Measurements from ENCODE around the gene ERVFRD-1. TPM values are rescaled to one million over a fixed set of nuclear protein-coding genes. Genes with fewer than 3 reads are reported as not detected.
A peak's percentile ranks its signal among the peaks of the same experiment; 100 is the strongest.

ERVFRD-1 gene, protein sequence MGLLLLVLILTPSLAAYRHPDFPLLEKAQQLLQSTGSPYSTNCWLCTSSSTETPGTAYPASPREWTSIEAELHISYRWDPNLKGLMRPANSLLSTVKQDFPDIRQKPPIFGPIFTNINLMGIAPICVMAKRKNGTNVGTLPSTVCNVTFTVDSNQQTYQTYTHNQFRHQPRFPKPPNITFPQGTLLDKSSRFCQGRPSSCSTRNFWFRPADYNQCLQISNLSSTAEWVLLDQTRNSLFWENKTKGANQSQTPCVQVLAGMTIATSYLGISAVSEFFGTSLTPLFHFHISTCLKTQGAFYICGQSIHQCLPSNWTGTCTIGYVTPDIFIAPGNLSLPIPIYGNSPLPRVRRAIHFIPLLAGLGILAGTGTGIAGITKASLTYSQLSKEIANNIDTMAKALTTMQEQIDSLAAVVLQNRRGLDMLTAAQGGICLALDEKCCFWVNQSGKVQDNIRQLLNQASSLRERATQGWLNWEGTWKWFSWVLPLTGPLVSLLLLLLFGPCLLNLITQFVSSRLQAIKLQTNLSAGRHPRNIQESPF
- total RNA-seq, result not detected

- DNase-seq, result no peak
Measured at GRCh38 chr6:11110921-11111768, at the start of gene ERVFRD-1. Gene ERVFRD-1, minus strand, starts transcription at chr6:11111725. Its CDS starts 6,415 bp downstream, at chr6:11105310.

DNA sequence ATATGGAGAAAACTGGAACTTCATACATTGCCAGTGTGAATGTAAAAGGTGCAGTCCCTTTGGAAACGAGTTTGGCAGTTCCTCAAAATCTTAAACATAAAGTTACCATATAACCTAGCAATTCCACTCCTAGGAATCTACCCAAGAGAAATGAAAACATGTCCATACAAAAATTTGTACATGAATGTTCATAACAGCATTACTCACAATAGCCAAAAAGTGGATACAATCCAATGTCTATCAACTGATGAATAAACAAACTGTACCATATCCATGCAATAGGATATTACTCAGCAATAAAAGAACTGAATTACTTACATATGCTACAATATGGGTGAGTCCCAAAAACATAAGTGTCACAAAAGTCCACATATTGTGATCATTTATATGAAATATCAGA, 48.7 kb upstream of the ERVFRD-1 start:
- DNase-seq, result no peak

DNA sequence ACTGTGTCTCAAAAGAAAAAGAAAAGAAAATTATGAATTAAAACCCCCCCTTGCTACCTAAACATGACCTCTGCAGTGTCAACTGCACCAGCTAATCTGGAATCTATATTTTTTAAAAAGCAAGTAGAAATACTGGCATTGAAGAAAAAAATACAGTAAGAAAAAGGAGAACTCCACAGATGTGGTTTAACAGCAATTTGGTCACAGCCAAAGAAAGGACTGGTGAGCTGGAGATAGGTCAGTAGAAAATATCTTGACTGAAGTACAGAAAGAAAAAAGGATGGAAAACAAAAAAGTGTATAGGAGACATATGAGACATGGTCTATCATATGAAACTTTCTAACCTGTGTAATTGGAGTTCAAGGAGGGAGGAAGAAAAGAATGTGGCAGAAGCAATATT, 44.1 kb upstream of the ERVFRD-1 start:
- DNase-seq, result no peak

DNA sequence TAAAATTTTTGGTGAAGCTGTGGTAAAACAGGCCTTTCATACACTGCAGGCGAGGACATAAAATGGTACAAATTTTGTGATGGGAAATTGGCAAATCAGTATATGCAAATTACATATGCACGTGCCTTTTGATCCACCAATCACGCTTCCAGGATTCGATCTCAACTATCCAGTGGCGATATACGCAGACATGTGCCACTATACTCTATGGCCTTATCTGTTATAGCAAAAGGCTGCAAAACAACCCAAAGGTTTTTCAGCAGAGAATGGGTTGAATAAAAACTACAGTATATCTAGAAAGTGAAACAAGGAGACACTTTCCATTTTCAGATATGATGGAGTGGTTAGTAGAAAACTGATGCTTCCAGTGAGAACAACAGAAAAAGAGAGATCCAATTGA, 41.9 kb upstream of the ERVFRD-1 start:
- DNase-seq, result no peak

DNA sequence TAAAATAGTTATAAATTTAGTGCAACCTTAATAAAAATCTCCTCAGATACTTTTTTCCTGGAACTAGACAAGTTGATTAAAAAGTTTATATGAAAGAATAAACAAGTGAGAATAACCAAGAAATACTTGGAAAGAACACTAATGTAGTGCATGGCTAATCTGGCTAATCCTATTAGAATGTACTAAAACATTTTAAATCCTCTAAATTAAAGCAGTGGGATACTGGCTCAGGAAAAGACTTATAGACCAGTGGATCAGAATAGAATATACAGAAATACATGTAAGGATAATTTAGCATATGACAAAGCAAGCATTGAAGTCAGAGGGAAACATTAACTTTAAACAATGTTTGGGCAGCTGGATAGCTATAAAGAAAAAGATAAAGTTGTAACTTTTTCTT, 41.1 kb upstream of the ERVFRD-1 start:
- DNase-seq, result no peak

DNA sequence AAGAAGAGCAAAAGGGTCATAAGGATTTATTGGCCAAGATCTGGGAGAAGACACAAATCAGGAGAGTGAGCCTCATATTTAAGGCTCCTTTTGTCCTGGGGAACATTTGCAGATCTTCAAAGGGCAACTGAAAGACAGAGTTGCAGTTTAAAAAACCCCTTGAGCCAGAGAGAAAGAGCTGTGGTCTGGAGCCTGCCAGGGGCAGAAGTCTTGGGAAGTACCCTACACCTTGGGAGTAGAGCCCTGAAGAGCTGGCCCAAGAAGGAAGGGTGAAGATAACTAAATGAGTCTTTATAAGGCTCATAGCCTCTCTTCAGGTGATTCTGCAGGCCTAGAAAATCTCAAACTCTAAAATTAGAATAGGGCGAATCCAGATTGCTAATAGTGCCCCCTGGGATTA, 40.0 kb upstream of the ERVFRD-1 start:
- DNase-seq, result no peak

GRCh38 chr6:11149551-11149950, 38.0 kb upstream of the ERVFRD-1 start:
- DNase-seq, result no peak

- no peak for DNase-seq
Measured at GRCh38 chr6:11146117-11146826, 34.7 kb upstream of the ERVFRD-1 start.

DNA sequence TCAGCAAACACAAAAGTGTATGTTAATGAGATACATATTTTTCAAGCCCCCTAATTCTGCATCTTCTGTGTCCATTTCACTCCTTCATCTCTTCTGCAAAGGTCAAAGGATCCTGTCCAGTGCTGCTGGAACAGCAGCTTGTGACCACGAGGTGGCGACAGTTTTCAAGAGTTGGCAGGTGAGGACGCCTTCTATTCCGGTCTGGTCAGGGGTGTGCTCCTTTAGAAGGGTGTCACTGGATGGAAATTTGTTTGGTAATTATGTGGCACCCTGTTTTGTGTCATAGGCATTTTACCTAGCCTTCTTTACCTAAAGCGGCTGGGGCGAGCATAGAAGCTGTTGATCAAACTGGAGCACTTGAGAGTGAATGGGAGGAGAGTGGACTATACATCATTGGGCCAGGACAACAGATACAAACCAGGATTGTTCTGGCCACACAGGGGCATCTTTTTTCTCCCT, 32.9 kb upstream of the ERVFRD-1 start:
- DNase-seq, result peak; percentile 68

GRCh38 chr6:11143394-11144371, 32.2 kb upstream of the ERVFRD-1 start:
- no peak for DNase-seq

DNA sequence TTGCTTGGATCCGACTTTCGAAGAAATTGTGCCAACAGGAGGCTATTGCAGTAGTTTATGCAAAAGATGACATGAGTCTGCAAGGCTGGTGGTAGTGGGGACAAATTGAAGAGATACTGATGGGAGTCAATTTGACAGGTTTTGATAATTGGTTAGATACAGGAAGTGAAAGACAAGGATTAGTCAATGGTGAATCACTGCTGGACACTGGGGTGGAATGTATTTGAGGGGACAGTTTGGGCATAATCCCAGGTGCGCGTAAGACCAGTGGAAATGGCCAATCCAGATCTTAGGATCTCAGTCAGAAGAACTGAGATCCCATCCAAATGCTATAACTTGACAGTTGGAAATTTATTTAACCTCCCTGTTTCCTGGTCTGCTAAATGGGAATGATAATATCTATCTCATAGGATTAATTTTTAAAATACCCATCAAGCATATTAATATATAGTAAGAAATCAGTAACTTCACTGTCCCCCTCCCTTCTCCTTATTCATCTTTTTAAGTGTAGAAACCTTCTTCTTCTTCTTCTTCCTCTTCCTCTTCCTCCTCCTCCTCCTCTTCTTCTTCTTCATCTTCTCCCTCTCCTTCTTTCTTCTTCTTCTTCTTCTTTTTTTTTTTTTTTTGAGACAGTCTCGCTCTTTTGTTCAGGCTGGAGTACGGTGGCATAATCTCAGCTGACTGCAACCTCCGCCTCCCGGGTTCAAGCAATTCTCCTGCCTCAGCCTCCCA, 30.9 kb upstream of the ERVFRD-1 start:
- no peak for DNase-seq

GRCh38 chr6:11141295-11141694, 29.8 kb upstream of the ERVFRD-1 start:
- no peak for DNase-seq

DNA sequence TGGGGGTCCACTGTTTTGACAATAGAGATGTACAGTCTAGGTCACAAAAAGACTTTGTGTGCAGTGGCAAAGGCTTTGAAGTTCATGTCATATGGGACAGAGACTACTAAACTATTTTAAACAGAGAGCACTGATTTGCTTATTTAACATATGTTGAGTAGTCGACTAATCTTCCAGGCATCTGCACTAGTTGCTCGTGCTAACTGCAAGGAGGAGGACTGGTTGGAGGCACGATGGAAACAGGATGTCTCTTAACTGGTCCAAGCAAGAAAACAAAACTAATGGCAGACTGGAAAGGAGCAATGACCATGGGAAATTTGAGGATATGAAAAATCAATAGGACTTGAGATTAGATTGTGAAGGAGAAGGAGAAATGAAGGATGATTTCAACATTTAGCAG, 28.5 kb upstream of the ERVFRD-1 start:
- no peak for DNase-seq

- no peak for DNase-seq
Measured at GRCh38 chr6:11139051-11139960, 27.8 kb upstream of the ERVFRD-1 start.

- DNase-seq, result no peak
Measured at GRCh38 chr6:11136809-11137208, 25.3 kb upstream of the ERVFRD-1 start.

- no peak for DNase-seq
Measured at GRCh38 chr6:11133281-11133680, 21.8 kb upstream of the ERVFRD-1 start.

- DNase-seq, result no peak
Measured at GRCh38 chr6:11132194-11132888, 20.8 kb upstream of the ERVFRD-1 start.

DNA sequence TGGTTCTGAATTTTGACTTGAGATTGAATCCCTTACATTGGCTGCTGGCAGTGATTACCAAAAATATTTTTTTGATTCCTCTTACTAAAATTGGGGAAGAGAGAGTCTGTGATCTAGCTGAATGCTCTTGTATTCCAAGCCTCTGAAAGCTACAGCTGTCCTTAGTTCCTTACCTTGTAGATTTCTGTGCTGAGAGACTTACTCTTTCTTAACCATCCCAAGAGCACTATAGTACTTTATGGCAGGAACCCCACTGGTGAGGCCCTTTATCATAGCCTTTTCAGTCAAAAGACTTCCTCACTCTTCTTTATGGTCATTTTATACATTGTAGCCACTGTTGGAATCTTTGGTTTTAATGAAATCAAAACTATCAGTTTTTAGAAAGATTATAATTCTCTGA, 19.1 kb upstream of the ERVFRD-1 start:
- no peak for DNase-seq

GRCh38 chr6:11129908-11130565, 18.5 kb upstream of the ERVFRD-1 start:
- no peak for DNase-seq

Data from effector CD4-positive, alpha-beta T cell (primary cell).